Measurements from ENCODE around the gene TBCD. TPM values are rescaled to one million over a fixed set of nuclear protein-coding genes. Genes with fewer than 3 reads are reported as not detected.

The TBCD gene
- polyA plus RNA-seq, 2 of the 4 experiments (the other 2 are of a cell fraction): 33.5 to 49.1 TPM

GRCh38 chr17:82832881-82833475 lies 81.1 kb downstream of the TBCD start (continued):
- TF ChIP-seq, protein P1, sequence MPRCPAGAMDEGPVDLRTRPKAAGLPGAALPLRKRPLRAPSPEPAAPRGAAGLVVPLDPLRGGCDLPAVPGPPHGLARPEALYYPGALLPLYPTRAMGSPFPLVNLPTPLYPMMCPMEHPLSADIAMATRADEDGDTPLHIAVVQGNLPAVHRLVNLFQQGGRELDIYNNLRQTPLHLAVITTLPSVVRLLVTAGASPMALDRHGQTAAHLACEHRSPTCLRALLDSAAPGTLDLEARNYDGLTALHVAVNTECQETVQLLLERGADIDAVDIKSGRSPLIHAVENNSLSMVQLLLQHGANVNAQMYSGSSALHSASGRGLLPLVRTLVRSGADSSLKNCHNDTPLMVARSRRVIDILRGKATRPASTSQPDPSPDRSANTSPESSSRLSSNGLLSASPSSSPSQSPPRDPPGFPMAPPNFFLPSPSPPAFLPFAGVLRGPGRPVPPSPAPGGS (IDR thresholded peaks at IDR 0.05): no peak

GRCh38 chr17:82835122-82835521 lies 83.3 kb downstream of the TBCD start:
- no peak overlapping the region for H3K4me2 ChIP-seq
- H3K4me1 ChIP-seq: no peaks in the 10 kb centered on the region
- DNase-seq (ENCODE audit: low read depth in 1 of 2, low spot score in 1 of 2): no peak
- no peak for FAIRE-seq
- H3K27ac ChIP-seq: no peak overlapping the region
- no peaks in the 10 kb centered on the region for H3K9me3 ChIP-seq
- no peak for ATAC-seq
- CTCF ChIA-PET: interaction anchor here (0.9 to 1.4 kb wide), 3 partner anchors 9 to 60 kb away, joined by 3 read pairs; no protein-coding TSS in a partner anchor
- TF ChIP-seq, protein P2, sequence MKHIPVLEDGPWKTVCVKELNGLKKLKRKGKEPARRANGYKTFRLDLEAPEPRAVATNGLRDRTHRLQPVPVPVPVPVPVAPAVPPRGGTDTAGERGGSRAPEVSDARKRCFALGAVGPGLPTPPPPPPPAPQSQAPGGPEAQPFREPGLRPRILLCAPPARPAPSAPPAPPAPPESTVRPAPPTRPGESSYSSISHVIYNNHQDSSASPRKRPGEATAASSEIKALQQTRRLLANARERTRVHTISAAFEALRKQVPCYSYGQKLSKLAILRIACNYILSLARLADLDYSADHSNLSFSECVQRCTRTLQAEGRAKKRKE (CRISPR knock-in tag; IDR thresholded peaks at IDR 0.05; ENCODE audit: low read depth): no peak
- no peak for TF ChIP-seq HOXB5 (CRISPR knock-in tag; IDR thresholded peaks at IDR 0.05)
- no peak for TF ChIP-seq RAD21 (conservative IDR thresholded peaks at IDR 0.05 in 1 of 2, IDR thresholded peaks at IDR 0.05 in 1 of 2)
- TF ChIP-seq TFCP2L1 (CRISPR knock-in tag; IDR thresholded peaks at IDR 0.05): no peak
- no peak for TF ChIP-seq NFE2L2 (conservative IDR thresholded peaks at IDR 0.05; ENCODE audit: low read length)
- TF ChIP-seq USF2 (IDR thresholded peaks at IDR 0.05): no peak
- TF ChIP-seq CHD2 (IDR thresholded peaks at IDR 0.05; ENCODE audit: low read length, partially characterized antibody): no peak
- no peak for TF ChIP-seq SREBF2 (IDR thresholded peaks at IDR 0.05)
- TF ChIP-seq, protein P3, sequence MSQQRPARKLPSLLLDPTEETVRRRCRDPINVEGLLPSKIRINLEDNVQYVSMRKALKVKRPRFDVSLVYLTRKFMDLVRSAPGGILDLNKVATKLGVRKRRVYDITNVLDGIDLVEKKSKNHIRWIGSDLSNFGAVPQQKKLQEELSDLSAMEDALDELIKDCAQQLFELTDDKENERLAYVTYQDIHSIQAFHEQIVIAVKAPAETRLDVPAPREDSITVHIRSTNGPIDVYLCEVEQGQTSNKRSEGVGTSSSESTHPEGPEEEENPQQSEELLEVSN (IDR thresholded peaks at IDR 0.05; ENCODE audit: borderline replicate concordance, low read depth): no peak
- no peak for TF ChIP-seq FOSL2 (IDR thresholded peaks at IDR 0.05)
- no peak for TF ChIP-seq FOSL2 (CRISPR knock-in tag; IDR thresholded peaks at IDR 0.05)
- no peak for TF ChIP-seq JUNB (IDR thresholded peaks at IDR 0.05)
- no peak for TF ChIP-seq POLR2A (IDR thresholded peaks at IDR 0.05; ENCODE audit: low read length)
- TF ChIP-seq MYC (IDR thresholded peaks at IDR 0.05; ENCODE audit: borderline replicate concordance, low read length): no peak
- no peak for TF ChIP-seq EHMT2 (IDR thresholded peaks at IDR 0.05; ENCODE audit: low read depth)
- TF ChIP-seq, protein P4, sequence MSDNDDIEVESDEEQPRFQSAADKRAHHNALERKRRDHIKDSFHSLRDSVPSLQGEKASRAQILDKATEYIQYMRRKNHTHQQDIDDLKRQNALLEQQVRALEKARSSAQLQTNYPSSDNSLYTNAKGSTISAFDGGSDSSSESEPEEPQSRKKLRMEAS (IDR thresholded peaks at IDR 0.05): no peak
- TF ChIP-seq ZSCAN20 (CRISPR knock-in tag; IDR thresholded peaks at IDR 0.05): no peak
- TF ChIP-seq TP53 (CRISPR knock-in tag; IDR thresholded peaks at IDR 0.05): no peak
- no peak for TF ChIP-seq ZFP36 (IDR thresholded peaks at IDR 0.05; ENCODE audit: borderline replicate concordance, partially characterized antibody)
- TF ChIP-seq, protein P5, sequence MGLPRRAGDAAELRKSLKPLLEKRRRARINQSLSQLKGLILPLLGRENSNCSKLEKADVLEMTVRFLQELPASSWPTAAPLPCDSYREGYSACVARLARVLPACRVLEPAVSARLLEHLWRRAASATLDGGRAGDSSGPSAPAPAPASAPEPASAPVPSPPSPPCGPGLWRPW (IDR thresholded peaks at IDR 0.05): no peak
- POLR2A ChIA-PET: no interaction called here
- H3K4me3 ChIP-seq: no peak overlapping the region
- 90% methylated on average over 9 of the region's 9 CpGs for WGBS (ENCODE audit: missing lambda C conversion rate)
